Ovary (tissue), 9 donors: ENCODE measurements around the gene A4GALT. TPM values are rescaled to one million over a fixed set of nuclear protein-coding genes. Genes with fewer than 3 reads are reported as not detected.

ENCODE experiments used
- DNase-seq, 5 donors: peaks; one replicate each; pipeline ENCODE4 v3.0.0-alpha.2; 2019 to 2020
- H3K27ac ChIP-seq, 2 donors: fragments of 200-600 bp; one replicate each; pipeline versions ENCODE4 v1.5.1 to v1.8.0; 2019 to 2022
- H3K27me3 ChIP-seq: fragments of 200-600 bp; one replicate; pipeline ENCODE4 v1.8.0; 2022
- H3K36me3 ChIP-seq: fragments of 200-600 bp; sonication (generic); one replicate; pipeline ENCODE4 v1.5.1; 2019
- H3K4me1 ChIP-seq: one replicate; pipeline ENCODE4 v1.8.1; 2013; ENCODE audit warnings: mild to moderate bottlenecking, moderate library complexity; ENCODE audit not compliant: insufficient read depth
- H3K4me3 ChIP-seq: fragments of 200-600 bp; sonication (generic); one replicate; pipeline ENCODE4 v1.5.1; 2017
- H3K9me3 ChIP-seq, 2 donors: fragments of 200-600 bp in 1 of 2; sonication (generic) in 1 of 2; one replicate each; pipeline versions ENCODE4 v1.5.1 to v1.8.1; 2013 to 2019; ENCODE audit warnings: mild to moderate bottlenecking in 1 of 2, moderate library complexity in 1 of 2
- CTCF ChIP-seq, 3 donors: fragments of 450-650 bp in 2 of 3; fragments of 200-600 bp in 1 of 3; IDR thresholded peaks; one replicate each; pipeline versions ENCODE4 v1.5.1 to v1.8.0; 2016 to 2022; ENCODE audit warnings: antibody characterized with exemption in 3 of 3, mild to moderate bottlenecking in 1 of 3
- EP300 ChIP-seq: sonication (generic); formaldehyde crosslinking; IDR thresholded peaks from one replicate; pipeline ENCODE4 v1.6.1; 2017; ENCODE audit warnings: antibody characterized with exemption
- POLR2A ChIP-seq: fragments of 450-650 bp; IDR thresholded peaks from one replicate; pipeline ENCODE4 v1.6.1; 2017; ENCODE audit warnings: antibody characterized with exemption, mild to moderate bottlenecking, moderate library complexity
- WGBS, 3 donors: extraction: QIAGEN DNeasy Blood & Tissue Kit in 1 of 3; methylation state at CpG; one replicate each; pipeline versions ENCODE4 v1.1.5 to v1.1.7; 2013 to 2017; 5-methylcytosine and 5-hydroxymethylcytosine counted together
- intact Hi-C, 4 donors: fragments of 100-400 bp; cut with DNase I; formaldehyde crosslinking; loops; one replicate each; pipeline versions ENCODE4 v1.11.0 to v1.15.1; 2022 to 2023
- polyA plus RNA-seq, 2 donors: library from polyadenylated mRNA; stranded (reverse); fragments of 200-250 nt in 1 of 2; fragments of 350-450 nt in 1 of 2; fragmentation: Illumina TruSeq in 1 of 2; extraction: RNeasy Lipid Tissue Mini Kit (QIAGEN cat#74804) in 1 of 2; gene quantifications; one replicate each; pipeline ENCODE4 v1.2.3, GENCODE V29; 2013 to 2014
- total RNA-seq, 7 donors: library from RNA; depleted of rRNA in 2 of 7; stranded (reverse); fragments of >200 nt in 2 of 7; fragmentation: NEBNext Ultra II Directional in 3 of 7; extraction: Animal tissue kit (Norgen Biotek cat#: 25700) in 3 of 7; gene quantifications; one replicate each; pipeline versions ENCODE4 v1.1.0 to v1.2.4, GENCODE V29; 2016 to 2023
- donor health status: DM: no; HTN: no; CAD: no; lungs with moderate emphysema.
- donor health status: DM: no; HTN: no; CAD: no.
- donor health status: Bipolar disorder and iron deficiency.
- donor health status: DM: yes; HTN: yes; CAD: no.
- donor health status: DM: no; HTN: no; CAD: no.
- donor health status: DM: yes; HTN: yes; CAD: no.

Gene A4GALT
- total and polyA plus RNA-seq, 9 donors: 2.0 to 19.6 (median 11.7) TPM

- Histone ChIP-seq H3K36me3 (no peaks in the 10 kb centered on the region), H3K9me3 (no peaks in the 10 kb centered on the region), H3K27me3 (no peaks in the 10 kb centered on the region), H3K4me3 (no peak overlapping the region), H3K27ac (no peak overlapping the region), H3K4me1 (peaks cover 2% of the 10 kb centered on the region)
- WGBS, 3 donors: 24 to 38% (median 37%) methylated on average over 6 of the region's 6 CpGs
- TF ChIP-seq CTCF (IDR thresholded peaks at IDR 0.05): no peak
- TF ChIP-seq EP300: no peak
- no peak for TF ChIP-seq POLR2A
- intact Hi-C loops: no loop called here
- DNase-seq: no peak
These were observed 11.4 kb upstream of the A4GALT start for GRCh38 chr22:42732081-42732480.

GRCh38 chr22:42726811-42727210 lies 6.1 kb upstream of the A4GALT start:
- no peak overlapping the region for H3K4me3 ChIP-seq
- WGBS, 3 donors: 92 to 95% (median 94%) methylated on average over 6 of the region's 6 CpGs
- H3K36me3 ChIP-seq: no peaks in the 10 kb centered on the region
- intact Hi-C loops: no loop called here
- no peaks in the 10 kb centered on the region for H3K9me3 ChIP-seq
- no peaks in the 10 kb centered on the region for H3K4me1 ChIP-seq
- no peaks in the 10 kb centered on the region for H3K27me3 ChIP-seq
- H3K27ac ChIP-seq: no peak overlapping the region
- no peak for DNase-seq
- no peak for TF ChIP-seq EP300
- no peak for TF ChIP-seq POLR2A
- no peak for TF ChIP-seq CTCF (IDR thresholded peaks at IDR 0.05)

GRCh38 chr22:42725606-42726355 lies 5.1 kb upstream of the A4GALT start:
- H3K27ac ChIP-seq: no peak overlapping the region
- H3K4me1 ChIP-seq: no peaks in the 10 kb centered on the region
- no peak for DNase-seq
- no peaks in the 10 kb centered on the region for H3K36me3 ChIP-seq
- intact Hi-C loops: no loop called here
- TF ChIP-seq POLR2A (no peak), CTCF (IDR thresholded peaks at IDR 0.05) (no peak), EP300 (no peak)
- H3K4me3 ChIP-seq: no peak overlapping the region
- no peaks in the 10 kb centered on the region for H3K27me3 ChIP-seq
- no peaks in the 10 kb centered on the region for H3K9me3 ChIP-seq
- 77 to 84% (median 81%) methylated on average over 6 of the region's 6 CpGs for WGBS, 3 donors

GRCh38 chr22:42724062-42724461 lies 3.4 kb upstream of the A4GALT start:
- TF ChIP-seq EP300: no peak
- no peak for TF ChIP-seq CTCF (IDR thresholded peaks at IDR 0.05)
- no peak for TF ChIP-seq POLR2A
- Histone ChIP-seq H3K27me3 (no peaks in the 10 kb centered on the region), H3K4me1 (no peaks in the 10 kb centered on the region), H3K27ac (no peak overlapping the region), H3K9me3 (no peaks in the 10 kb centered on the region), H3K36me3 (no peaks in the 10 kb centered on the region), H3K4me3 (no peak overlapping the region)
- DNase-seq: no peak
- 69 to 81% (median 74%) methylated on average over 5 of the region's 5 CpGs for WGBS, 3 donors
- intact Hi-C loops: no loop called here
